Tibial artery (tissue), 4 donors: ENCODE results near the gene RIPK3.
A peak's percentile ranks its signal among the peaks of the same experiment; 100 is the strongest.

Experiments
- DNase-seq, 2 donors: peaks; one replicate each; pipeline ENCODE4 v3.0.0-alpha.2; 2019
- H3K27ac ChIP-seq, 2 donors: fragments of 200-600 bp; sonication (generic) in 1 of 2; 1 replicate in 1 of 2; 2 replicates in 1 of 2; pipeline ENCODE4 v1.5.1; 2018 to 2019; ENCODE audit warnings: mild to moderate bottlenecking in 1 of 2
- H3K27me3 ChIP-seq, 2 donors: fragments of 200-600 bp; sonication (generic) in 1 of 2; one replicate each; pipeline versions ENCODE4 v1.5.1 to v1.6.0; 2016 to 2019
- H3K36me3 ChIP-seq, 3 donors: fragments of 200-600 bp; sonication (generic) in 2 of 3; one replicate each; pipeline ENCODE4 v1.5.1; 2016 to 2019; ENCODE audit warnings: mild to moderate bottlenecking in 2 of 3
- H3K4me1 ChIP-seq, 4 donors: fragments of 200-600 bp; sonication (generic) in 2 of 4; 1 replicate in 3 of 4; 2 replicates in 1 of 4; pipeline ENCODE4 v1.5.1; 2016 to 2019
- H3K4me3 ChIP-seq, 2 donors: fragments of 200-600 bp; sonication (generic) in 1 of 2; 1 replicate in 1 of 2; 2 replicates in 1 of 2; pipeline ENCODE4 v1.5.1; 2018 to 2019; ENCODE audit warnings: mild to moderate bottlenecking in 2 of 2
- H3K9me3 ChIP-seq, 3 donors: fragments of 200-600 bp; sonication (generic) in 1 of 3; one replicate each; pipeline ENCODE4 v1.5.1; 2016 to 2019
- CTCF ChIP-seq, 2 experiments: fragments of 200-600 bp in 1 of 2; fragments of 450-650 bp in 1 of 2; IDR thresholded peaks; one replicate each; pipeline ENCODE4 v1.5.1; 2017 to 2019; ENCODE audit warnings: antibody characterized with exemption in 2 of 2, mild to moderate bottlenecking in 1 of 2, moderate library complexity in 1 of 2
- intact Hi-C: fragments of 100-400 bp; cut with DNase I; formaldehyde crosslinking; loops from one replicate; pipeline ENCODE4 v1.15.0; 2023; ENCODE audit warnings: low total_unique reads

The RIPK3 gene

GRCh38 chr14:24300326-24300980 is 39.3 kb downstream of the RIPK3 start:
- intact Hi-C loops, result no loop called here
- H3K36me3 ChIP-seq, result peaks cover 49 to 54% (median 51%) of the 10 kb centered on the region in 3 donors
- no peaks in the 10 kb centered on the region for H3K9me3 ChIP-seq
- peak overlapping the region; percentile 91 to 96 for H3K4me3 ChIP-seq
- TF ChIP-seq CTCF (IDR thresholded peaks at IDR 0.05), result no peak
- H3K4me1 ChIP-seq, result peaks cover 0 to 34% (median 25%) of the 10 kb centered on the region in 4 donors
- H3K27ac ChIP-seq, result peak overlapping the region; percentile 76 to 85
- DNase-seq, result no peak
- H3K27me3 ChIP-seq, result no peaks in the 10 kb centered on the region

- no peaks in the 10 kb centered on the region for H3K27me3 ChIP-seq
- H3K36me3 ChIP-seq, result peaks cover 44 to 54% (median 45%) of the 10 kb centered on the region in 3 donors
- H3K27ac ChIP-seq, result peak within 1 kb of the TSS; percentile 76 to 85
- peak; percentile 89 to 92 for DNase-seq
- peaks cover 0 to 34% (median 25%) of the 10 kb centered on the region in 4 donors for H3K4me1 ChIP-seq
- no peaks in the 10 kb centered on the region for H3K9me3 ChIP-seq
- H3K4me3 ChIP-seq, result peak within 1 kb of the TSS; percentile 91 to 96
- no peak for TF ChIP-seq CTCF (IDR thresholded peaks at IDR 0.05)
- intact Hi-C loops, result loop anchor here (5.0 kb wide), 1 partner anchor 57 kb away; the partner anchor contains the start of gene TINF2
Observed at GRCh38 chr14:24299255-24300191, 40.3 kb downstream of the RIPK3 start, which contains the start of the genes DHRS1 and NOP9. Gene DHRS1, minus strand, starts transcription at chr14:24299780. Its CDS starts 674 bp downstream, at chr14:24299106. Gene NOP9, plus strand, starts transcription at chr14:24299850. Its CDS starts 105 bp downstream, at chr14:24299955.

- DNase-seq, result no peak
- Histone ChIP-seq H3K4me1 (peaks cover 0 to 34% (median 25%) of the 10 kb centered on the region in 4 donors), H3K4me3 (peak overlapping the region; percentile 91 to 96), H3K9me3 (no peaks in the 10 kb centered on the region), H3K27ac (peak overlapping the region; percentile 76 to 85), H3K27me3 (no peaks in the 10 kb centered on the region), H3K36me3 (peaks cover 38 to 47% (median 38%) of the 10 kb centered on the region in 3 donors)
- TF ChIP-seq CTCF (IDR thresholded peaks at IDR 0.05), result no peak
- intact Hi-C loops, result loop anchor here (5.0 kb wide), 1 partner anchor 57 kb away; the partner anchor contains the start of gene TINF2
Observed at GRCh38 chr14:24298892-24299254, 40.9 kb downstream of the RIPK3 start.

- no peaks in the 10 kb centered on the region for H3K27me3 ChIP-seq
- no peak for DNase-seq
- H3K27ac ChIP-seq, result no peak overlapping the region
- peaks cover 27 to 41% (median 33%) of the 10 kb centered on the region in 3 donors for H3K36me3 ChIP-seq
- H3K4me1 ChIP-seq, result peaks cover 0 to 34% (median 25%) of the 10 kb centered on the region in 4 donors
- intact Hi-C loops, result loop anchor here (5.0 kb wide), 1 partner anchor 55 kb away; the partner anchor contains the start of gene TINF2
- no peak overlapping the region for H3K4me3 ChIP-seq
- no peaks in the 10 kb centered on the region for H3K9me3 ChIP-seq
- TF ChIP-seq CTCF (IDR thresholded peaks at IDR 0.05), result no peak
Observed at GRCh38 chr14:24297190-24297964, 42.4 kb downstream of the RIPK3 start.
